Measurements from ENCODE around the gene FMNL3. TPM values are rescaled to one million over a fixed set of nuclear protein-coding genes. Genes with fewer than 3 reads are reported as not detected.

FMNL3 gene
- total and polyA plus RNA-seq, 2 experiments from 2014 or later = 8.7 to 32.6 TPM

- Histone ChIP-seq H4K20me1 (replicated peaks; ENCODE audit: insufficient read depth) (peaks cover 7% of the 10 kb centered on the region; the same call in 1 of the 2 replicates), H2AFZ (no peak overlapping the region), H3K27ac (ENCODE audit: low read depth) (no peak overlapping the region), H3K4me1 (ENCODE audit: insufficient read depth) (no peaks in the 10 kb centered on the region), H3F3A (replicated peaks; ENCODE audit: low read depth) (no peaks in the 10 kb centered on the region), H3K79me2 (replicated peaks; ENCODE audit: insufficient read depth) (no peaks in the 10 kb centered on the region), H3K27me3 (ENCODE audit: insufficient read depth) (no peaks in the 10 kb centered on the region), H3K9me2 (ENCODE audit: insufficient read depth) (no peaks in the 10 kb centered on the region), H3K4me2 (no peak overlapping the region), H3K36me3 (ENCODE audit: insufficient read depth) (peaks cover 17% of the 10 kb centered on the region), H3K4me3 (no peak overlapping the region)
- Mint-ChIP-seq H3K27ac (no peak overlapping the region), H3K4me1 (peaks cover 18% of the 10 kb centered on the region), H3K4me3 (no peak overlapping the region), H3K36me3 (ENCODE audit: low read depth) (peaks cover 74% of the 10 kb centered on the region), H3K27me3 (ENCODE audit: insufficient read depth, low read depth, poor library complexity) (peaks cover 17% of the 10 kb centered on the region), H3K9me3 (no peaks in the 10 kb centered on the region)
- TF ChIP-seq JUNB (IDR thresholded peaks at IDR 0.05; ENCODE audit: unreplicated experiment) (no peak), STAT1 (IDR thresholded peaks at IDR 0.05; ENCODE audit: unreplicated experiment) (no peak), EZH2phosphoT487 (IDR thresholded peaks at IDR 0.05; ENCODE audit: unreplicated experiment) (no peak), CTCF (conservative IDR thresholded peaks at IDR 0.05; ENCODE audit: low read depth in 2 of 2) (no peak), REST (IDR thresholded peaks at IDR 0.05; ENCODE audit: unreplicated experiment) (no peak), ZNF331 (CRISPR knock-in tag; IDR thresholded peaks at IDR 0.05; ENCODE audit: low read depth) (no peak), ETS1 (IDR thresholded peaks at IDR 0.05) (no peak), EZH2 (IDR thresholded peaks at IDR 0.05; ENCODE audit: low read depth, unreplicated experiment) (no peak), POLR2AphosphoS5 (IDR thresholded peaks at IDR 0.05; ENCODE audit: low read depth) (no peak)
- no peak for DNase-seq (ENCODE audit: low spot score)
- ATAC-seq = no peak
These were observed 57.3 kb downstream of the FMNL3 start for GRCh38 chr12:49649892-49650291.

GRCh38 chr12:49649445-49649844 is 57.8 kb downstream of the FMNL3 start:
- Histone ChIP-seq H3K4me2 (no peak overlapping the region), H3K4me1 (ENCODE audit: insufficient read depth) (no peaks in the 10 kb centered on the region), H2AFZ (no peak overlapping the region), H3K27ac (ENCODE audit: low read depth) (no peak overlapping the region), H3K9me2 (ENCODE audit: insufficient read depth) (no peaks in the 10 kb centered on the region), H3K36me3 (ENCODE audit: insufficient read depth) (peaks cover 13% of the 10 kb centered on the region), H3K4me3 (no peak overlapping the region), H3K27me3 (ENCODE audit: insufficient read depth) (no peaks in the 10 kb centered on the region), H4K20me1 (replicated peaks; ENCODE audit: insufficient read depth) (peaks cover 7% of the 10 kb centered on the region; the same call in 1 of the 2 replicates), H3F3A (replicated peaks; ENCODE audit: low read depth) (no peaks in the 10 kb centered on the region), H3K79me2 (replicated peaks; ENCODE audit: insufficient read depth) (no peaks in the 10 kb centered on the region)
- DNase-seq (ENCODE audit: low spot score) (no peak), ATAC-seq (no peak)
- TF ChIP-seq ZNF114 (CRISPR knock-in tag; IDR thresholded peaks at IDR 0.05) (no peak), REST (IDR thresholded peaks at IDR 0.05; ENCODE audit: unreplicated experiment) (no peak), ZNF331 (CRISPR knock-in tag; IDR thresholded peaks at IDR 0.05; ENCODE audit: low read depth) (no peak)
- Mint-ChIP-seq H3K9me3 (no peaks in the 10 kb centered on the region), H3K36me3 (ENCODE audit: low read depth) (peaks cover 74% of the 10 kb centered on the region), H3K4me1 (peaks cover 21% of the 10 kb centered on the region), H3K27me3 (ENCODE audit: insufficient read depth, low read depth, poor library complexity) (peaks cover 21% of the 10 kb centered on the region), H3K4me3 (no peak overlapping the region), H3K27ac (no peak overlapping the region)
